ENCODE data around the gene NUDT17. TPM values are rescaled to one million over a fixed set of nuclear protein-coding genes. Genes with fewer than 3 reads are reported as not detected.

The NUDT17 gene
- polyA plus RNA-seq, 1 donor from 2014 or later = 5.4 TPM

DNA sequence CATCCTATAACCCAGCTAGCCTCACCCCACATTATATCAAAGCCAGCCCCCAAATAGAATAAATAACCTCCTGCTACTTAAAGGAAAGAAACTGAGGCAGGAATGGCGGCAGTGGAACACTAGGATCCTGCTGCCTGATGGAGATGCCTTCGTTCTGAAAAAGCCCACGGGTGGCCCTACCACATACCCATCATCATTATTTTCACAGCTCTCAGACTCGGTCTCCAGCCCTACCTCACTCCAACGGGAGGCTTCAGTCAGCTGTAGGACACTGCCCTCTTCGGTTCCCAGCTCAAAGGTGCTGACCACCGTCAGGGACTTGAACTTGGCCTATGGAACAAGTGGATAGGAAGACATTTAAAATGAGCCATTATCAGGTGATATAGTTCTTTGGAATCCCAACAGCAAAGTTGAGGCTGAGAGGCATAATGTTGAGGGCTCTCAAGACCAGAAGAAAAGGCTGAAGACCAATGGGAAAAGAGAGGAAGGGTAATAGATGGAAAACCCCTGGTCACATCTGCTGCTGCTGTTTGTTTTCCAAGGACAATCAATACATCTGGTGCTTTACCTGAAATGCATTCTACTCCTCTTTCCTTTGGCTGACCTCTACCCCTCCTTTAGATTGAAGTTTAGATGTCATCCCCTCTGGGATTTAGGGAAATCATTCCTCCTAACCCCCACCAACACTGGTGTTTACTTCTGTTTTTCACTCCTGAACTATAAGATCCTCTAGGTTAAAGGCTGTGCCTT, 48.1 kb downstream of the NUDT17 start:
- no peaks in the 10 kb centered on the region for H3K9me3 ChIP-seq (ENCODE audit: low read length)
- no peaks in the 10 kb centered on the region for H3K79me2 ChIP-seq (replicated peaks; ENCODE audit: insufficient read depth, low read length)
- no peak overlapping the region for H3K27ac ChIP-seq (ENCODE audit: low read length)
- H3K4me3 ChIP-seq (ENCODE audit: low read length) = no peak overlapping the region
- TF ChIP-seq SMC3 (conservative IDR thresholded peaks at IDR 0.05; ENCODE audit: poor library complexity) (no peak), RAD21 (conservative IDR thresholded peaks at IDR 0.05) (no peak), EZH2 (IDR thresholded peaks at IDR 0.05; ENCODE audit: borderline replicate concordance, insufficient read depth, low read length, poor library complexity, severe bottlenecking) (no peak), MXI1 (conservative IDR thresholded peaks at IDR 0.05; ENCODE audit: poor library complexity, severe bottlenecking) (no peak), TAF1 (IDR thresholded peaks at IDR 0.05; ENCODE audit: low read depth) (no peak), EP300 (conservative IDR thresholded peaks at IDR 0.05; ENCODE audit: poor library complexity, severe bottlenecking) (no peak), POLR2AphosphoS5 (IDR thresholded peaks at IDR 0.05) (no peak)
- TF ChIP-seq, protein P1, sequence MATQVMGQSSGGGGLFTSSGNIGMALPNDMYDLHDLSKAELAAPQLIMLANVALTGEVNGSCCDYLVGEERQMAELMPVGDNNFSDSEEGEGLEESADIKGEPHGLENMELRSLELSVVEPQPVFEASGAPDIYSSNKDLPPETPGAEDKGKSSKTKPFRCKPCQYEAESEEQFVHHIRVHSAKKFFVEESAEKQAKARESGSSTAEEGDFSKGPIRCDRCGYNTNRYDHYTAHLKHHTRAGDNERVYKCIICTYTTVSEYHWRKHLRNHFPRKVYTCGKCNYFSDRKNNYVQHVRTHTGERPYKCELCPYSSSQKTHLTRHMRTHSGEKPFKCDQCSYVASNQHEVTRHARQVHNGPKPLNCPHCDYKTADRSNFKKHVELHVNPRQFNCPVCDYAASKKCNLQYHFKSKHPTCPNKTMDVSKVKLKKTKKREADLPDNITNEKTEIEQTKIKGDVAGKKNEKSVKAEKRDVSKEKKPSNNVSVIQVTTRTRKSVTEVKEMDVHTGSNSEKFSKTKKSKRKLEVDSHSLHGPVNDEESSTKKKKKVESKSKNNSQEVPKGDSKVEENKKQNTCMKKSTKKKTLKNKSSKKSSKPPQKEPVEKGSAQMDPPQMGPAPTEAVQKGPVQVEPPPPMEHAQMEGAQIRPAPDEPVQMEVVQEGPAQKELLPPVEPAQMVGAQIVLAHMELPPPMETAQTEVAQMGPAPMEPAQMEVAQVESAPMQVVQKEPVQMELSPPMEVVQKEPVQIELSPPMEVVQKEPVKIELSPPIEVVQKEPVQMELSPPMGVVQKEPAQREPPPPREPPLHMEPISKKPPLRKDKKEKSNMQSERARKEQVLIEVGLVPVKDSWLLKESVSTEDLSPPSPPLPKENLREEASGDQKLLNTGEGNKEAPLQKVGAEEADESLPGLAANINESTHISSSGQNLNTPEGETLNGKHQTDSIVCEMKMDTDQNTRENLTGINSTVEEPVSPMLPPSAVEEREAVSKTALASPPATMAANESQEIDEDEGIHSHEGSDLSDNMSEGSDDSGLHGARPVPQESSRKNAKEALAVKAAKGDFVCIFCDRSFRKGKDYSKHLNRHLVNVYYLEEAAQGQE (IDR thresholded peaks at IDR 0.05; ENCODE audit: borderline replicate concordance) = no peak
- TF ChIP-seq, protein P2, sequence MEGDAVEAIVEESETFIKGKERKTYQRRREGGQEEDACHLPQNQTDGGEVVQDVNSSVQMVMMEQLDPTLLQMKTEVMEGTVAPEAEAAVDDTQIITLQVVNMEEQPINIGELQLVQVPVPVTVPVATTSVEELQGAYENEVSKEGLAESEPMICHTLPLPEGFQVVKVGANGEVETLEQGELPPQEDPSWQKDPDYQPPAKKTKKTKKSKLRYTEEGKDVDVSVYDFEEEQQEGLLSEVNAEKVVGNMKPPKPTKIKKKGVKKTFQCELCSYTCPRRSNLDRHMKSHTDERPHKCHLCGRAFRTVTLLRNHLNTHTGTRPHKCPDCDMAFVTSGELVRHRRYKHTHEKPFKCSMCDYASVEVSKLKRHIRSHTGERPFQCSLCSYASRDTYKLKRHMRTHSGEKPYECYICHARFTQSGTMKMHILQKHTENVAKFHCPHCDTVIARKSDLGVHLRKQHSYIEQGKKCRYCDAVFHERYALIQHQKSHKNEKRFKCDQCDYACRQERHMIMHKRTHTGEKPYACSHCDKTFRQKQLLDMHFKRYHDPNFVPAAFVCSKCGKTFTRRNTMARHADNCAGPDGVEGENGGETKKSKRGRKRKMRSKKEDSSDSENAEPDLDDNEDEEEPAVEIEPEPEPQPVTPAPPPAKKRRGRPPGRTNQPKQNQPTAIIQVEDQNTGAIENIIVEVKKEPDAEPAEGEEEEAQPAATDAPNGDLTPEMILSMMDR (IDR thresholded peaks at IDR 0.05; ENCODE audit: poor library complexity, severe bottlenecking) = no peak
- H3K9me2 ChIP-seq (ENCODE audit: insufficient read depth, low read length) = no peaks in the 10 kb centered on the region
- no peaks in the 10 kb centered on the region for H3F3A ChIP-seq (ENCODE audit: insufficient read depth, low read length, poor library complexity, severe bottlenecking)
- H3K9ac ChIP-seq (ENCODE audit: low read length) = no peak overlapping the region
- no peaks in the 10 kb centered on the region for H3K27me3 ChIP-seq (ENCODE audit: insufficient read depth, low read depth, low read length)
- H4K20me1 ChIP-seq (ENCODE audit: insufficient read depth) = no peaks in the 10 kb centered on the region
- no peaks in the 10 kb centered on the region for H3K36me3 ChIP-seq (ENCODE audit: insufficient read depth, low read length)
- no peak overlapping the region for H2AFZ ChIP-seq (ENCODE audit: low read depth, low read length)
- H3K4me2 ChIP-seq (ENCODE audit: low read length) = no peak overlapping the region

- H3K9me2 ChIP-seq (ENCODE audit: insufficient read depth, low read length) = no peaks in the 10 kb centered on the region
- no peak overlapping the region for H3K27ac ChIP-seq (ENCODE audit: low read length)
- H3K79me2 ChIP-seq (replicated peaks; ENCODE audit: insufficient read depth, low read length) = no peaks in the 10 kb centered on the region
- no peak overlapping the region for H2AFZ ChIP-seq (ENCODE audit: low read depth, low read length)
- no peaks in the 10 kb centered on the region for H4K20me1 ChIP-seq (ENCODE audit: insufficient read depth)
- H3K27me3 ChIP-seq (ENCODE audit: insufficient read depth, low read depth, low read length) = no peaks in the 10 kb centered on the region
- H3K36me3 ChIP-seq (ENCODE audit: insufficient read depth, low read length) = no peaks in the 10 kb centered on the region
- no peak overlapping the region for H3K9ac ChIP-seq (ENCODE audit: low read length)
- TF ChIP-seq TAF1 (IDR thresholded peaks at IDR 0.05; ENCODE audit: low read depth) (no peak), MXI1 (conservative IDR thresholded peaks at IDR 0.05; ENCODE audit: poor library complexity, severe bottlenecking) (no peak), POLR2AphosphoS5 (IDR thresholded peaks at IDR 0.05) (no peak), EP300 (conservative IDR thresholded peaks at IDR 0.05; ENCODE audit: poor library complexity, severe bottlenecking) (no peak), SMC3 (conservative IDR thresholded peaks at IDR 0.05; ENCODE audit: poor library complexity) (no peak), RAD21 (conservative IDR thresholded peaks at IDR 0.05) (no peak), EZH2 (IDR thresholded peaks at IDR 0.05; ENCODE audit: borderline replicate concordance, insufficient read depth, low read length, poor library complexity, severe bottlenecking) (no peak)
- TF ChIP-seq, protein P1 (IDR thresholded peaks at IDR 0.05; ENCODE audit: borderline replicate concordance) = no peak
- TF ChIP-seq, protein P2 (IDR thresholded peaks at IDR 0.05; ENCODE audit: poor library complexity, severe bottlenecking) = no peak
- H3K4me2 ChIP-seq (ENCODE audit: low read length) = no peak overlapping the region
- H3K9me3 ChIP-seq (ENCODE audit: low read length) = no peaks in the 10 kb centered on the region
- H3F3A ChIP-seq (ENCODE audit: insufficient read depth, low read length, poor library complexity, severe bottlenecking) = no peaks in the 10 kb centered on the region
- H3K4me3 ChIP-seq (ENCODE audit: low read length) = no peak overlapping the region
Observed at GRCh38 chr1:145895471-145895870, 50.0 kb downstream of the NUDT17 start.

Measured in neural cell (in vitro differentiated cells).